H1 (cell line): Measurements from ENCODE around the gene ALDH3B1. TPM values are rescaled to one million over a fixed set of nuclear protein-coding genes. Genes with fewer than 3 reads are reported as not detected.

Experiments used
- CTCF ChIA-PET: fragments of 300-600 bp; sonication (Branson Sonifier 250); formaldehyde crosslinking; loops from one replicate; lab custom pipeline; 2021; ENCODE audit not compliant: partially characterized antibody; lab: Charles Lee
- POLR2A ChIA-PET: fragments of 300-600 bp; sonication (Branson Sonifier 250); formaldehyde crosslinking; loops from one replicate; lab custom pipeline; 2021; ENCODE audit warnings: inconsistent platforms; ENCODE audit not compliant: partially characterized antibody; lab: Charles Lee
- DNase-seq, 2 experiments: peaks; one replicate each; pipeline versions ENCODE4 v3.0.0 to v3.0.0-alpha.2; 2010 to 2022; ENCODE audit warnings: low spot score in 2 of 2, low read depth in 1 of 2, mixed read lengths in 1 of 2
- FAIRE-seq: peaks from 2 replicates; lab custom pipeline; 2011; peaks lifted over from hg19 to GRCh38; lab: Jason Lieb, UNC
- H2AFZ ChIP-seq: 2 replicates; pipeline ENCODE4 v1.8.1; 2012; ENCODE audit warnings: low read length, inconsistent platforms
- H2AK5ac ChIP-seq: 2 replicates; pipeline ENCODE4 v1.6.1; 2013; ENCODE audit warnings: low read depth, low read length
- H2BK120ac ChIP-seq: replicated peaks from 2 replicates; pipeline ENCODE3; 2013; ENCODE audit warnings: low read depth, low read length, inconsistent platforms
- H2BK12ac ChIP-seq: 2 replicates; pipeline ENCODE4 v1.6.1; 2013; ENCODE audit warnings: low read depth, low read length
- H2BK15ac ChIP-seq: 2 replicates; pipeline ENCODE4 v1.6.1; 2013; ENCODE audit warnings: low read length
- H2BK20ac ChIP-seq: 2 replicates; pipeline ENCODE4 v1.6.1; 2013; ENCODE audit warnings: low read length
- H2BK5ac ChIP-seq: 2 replicates; pipeline ENCODE4 v1.6.1; 2013; ENCODE audit warnings: low read depth, low read length
- H3K14ac ChIP-seq: 2 replicates; pipeline ENCODE4 v1.6.1; 2013; ENCODE audit warnings: inconsistent platforms; ENCODE audit not compliant: insufficient read length
- H3K18ac ChIP-seq: 2 replicates; pipeline ENCODE4 v1.6.1; 2013; ENCODE audit warnings: low read length; ENCODE audit errors: extremely low read depth
- H3K23ac ChIP-seq: 2 replicates; pipeline ENCODE4 v1.6.1; 2013; ENCODE audit warnings: inconsistent platforms; ENCODE audit not compliant: insufficient read length
- H3K23me2 ChIP-seq: 2 replicates; pipeline ENCODE4 v1.6.1; 2013; ENCODE audit warnings: low read depth, low read length
- H3K27ac ChIP-seq: 2 replicates; pipeline ENCODE4 v1.6.1; 2011; ENCODE audit warnings: low read depth, low read length, inconsistent platforms
- H3K27me3 ChIP-seq, 4 experiments: replicated peaks in 1 of 4; 1 replicate in 1 of 4; 2 replicates in 3 of 4; pipeline versions ENCODE4 v1.6.1 to v1.8.1; 2011 to 2013; ENCODE audit warnings: low read length in 3 of 4, mild to moderate bottlenecking in 3 of 4, inconsistent platforms in 2 of 4, mixed read lengths in 2 of 4, moderate library complexity in 1 of 4; ENCODE audit not compliant: control insufficient read depth in 3 of 4, insufficient read depth in 3 of 4; ENCODE audit errors: extremely low read depth in 1 of 4
- H3K36me3 ChIP-seq, 4 experiments: 2 replicates each; pipeline versions ENCODE4 v1.6.1 to v1.8.1; 2011 to 2013; ENCODE audit warnings: mild to moderate bottlenecking in 4 of 4, low read length in 3 of 4, moderate library complexity in 2 of 4, control low read depth in 1 of 4, inconsistent platforms in 1 of 4; ENCODE audit not compliant: insufficient read depth in 4 of 4, control insufficient read depth in 2 of 4
- H3K4ac ChIP-seq: replicated peaks from 2 replicates; pipeline ENCODE3; 2013; ENCODE audit warnings: low read length, low read depth, mixed read lengths, inconsistent platforms; ENCODE audit not compliant: insufficient read length
- H3K4me1 ChIP-seq, 4 experiments: replicated peaks in 1 of 4; 1 replicate in 1 of 4; 2 replicates in 3 of 4; pipeline versions ENCODE4 v1.6.1 to v1.8.1; 2011 to 2013; ENCODE audit warnings: low read length in 3 of 4, inconsistent platforms in 2 of 4, mixed read lengths in 1 of 4; ENCODE audit not compliant: insufficient read depth in 4 of 4, control insufficient read depth in 3 of 4
- H3K4me2 ChIP-seq, 2 experiments: 2 replicates each; pipeline versions ENCODE4 v1.6.1 to v1.8.1; 2011 to 2013; ENCODE audit warnings: low read depth in 2 of 2, low read length in 2 of 2, control low read depth in 1 of 2, inconsistent platforms in 1 of 2, mild to moderate bottlenecking in 1 of 2; ENCODE audit not compliant: insufficient read depth in 1 of 2
- H3K4me3 ChIP-seq, 4 experiments: fragments of 200-600, 300-600 bp in 1 of 4; sonication (generic), shearing (Covaris generic), sonication (Bioruptor Twin) in 1 of 4; 2 replicates each; pipeline versions ENCODE4 v1.5.1 to v1.8.1; 2011 to 2016; ENCODE audit warnings: low read length in 4 of 4, low read depth in 3 of 4, control low read depth in 2 of 4, inconsistent platforms in 2 of 4, mild to moderate bottlenecking in 2 of 4, mixed read lengths in 1 of 4, moderate library complexity in 1 of 4; ENCODE audit not compliant: insufficient read depth in 2 of 4; ENCODE audit errors: extremely low read depth in 1 of 4
- H3K56ac ChIP-seq: replicated peaks from 2 replicates; pipeline ENCODE3; 2013; ENCODE audit warnings: low read depth, mild to moderate bottlenecking, mixed read lengths, low read length, inconsistent platforms; ENCODE audit not compliant: insufficient read length
- H3K79me1 ChIP-seq: 2 replicates; pipeline ENCODE4 v1.6.1; 2013; ENCODE audit warnings: low read depth, low read length, control low read depth
- H3K79me2 ChIP-seq, 2 experiments: 2 replicates each; pipeline versions ENCODE4 v1.6.1 to v1.8.1; 2012 to 2013; ENCODE audit warnings: low read length in 2 of 2, mild to moderate bottlenecking in 2 of 2, inconsistent platforms in 1 of 2; ENCODE audit not compliant: insufficient read depth in 2 of 2, control insufficient read depth in 1 of 2
- H3K9ac ChIP-seq, 4 experiments: replicated peaks in 1 of 4; 1 replicate in 1 of 4; 2 replicates in 3 of 4; pipeline versions ENCODE4 v1.6.1 to v1.8.1; 2011 to 2013; ENCODE audit warnings: low read depth in 3 of 4, low read length in 3 of 4, control low read depth in 2 of 4, mild to moderate bottlenecking in 2 of 4, moderate library complexity in 2 of 4, inconsistent platforms in 1 of 4; ENCODE audit errors: extremely low read depth in 1 of 4
- H3K9me3 ChIP-seq, 2 experiments: 2 replicates each; pipeline versions ENCODE4 v1.6.1 to v1.8.1; 2012 to 2013; ENCODE audit warnings: mild to moderate bottlenecking in 2 of 2, moderate library complexity in 2 of 2, control low read depth in 1 of 2, inconsistent platforms in 1 of 2, low read depth in 1 of 2, low read length in 1 of 2, mixed read lengths in 1 of 2; ENCODE audit not compliant: insufficient read depth in 2 of 2
- H4K20me1 ChIP-seq, 2 experiments: replicated peaks in 1 of 2; 2 replicates each; pipeline versions ENCODE3 to v1.8.1; 2011 to 2013; ENCODE audit warnings: inconsistent platforms in 2 of 2, low read length in 2 of 2, mild to moderate bottlenecking in 1 of 2; ENCODE audit not compliant: insufficient read depth in 2 of 2, control insufficient read depth in 1 of 2
- H4K5ac ChIP-seq: 2 replicates; pipeline ENCODE4 v1.6.1; 2013; ENCODE audit warnings: low read length, low read depth, mixed read lengths, inconsistent platforms; ENCODE audit not compliant: insufficient read length
- H4K8ac ChIP-seq: 2 replicates; pipeline ENCODE4 v1.8.0; 2013; ENCODE audit warnings: mild to moderate bottlenecking, moderate library complexity, low read length, inconsistent platforms; ENCODE audit not compliant: insufficient read depth; ENCODE audit errors: extremely low read depth
- H4K91ac ChIP-seq: replicated peaks from 2 replicates; pipeline ENCODE3; 2013; ENCODE audit warnings: low read length, mixed read lengths, inconsistent platforms; ENCODE audit not compliant: insufficient read length
- CBX5 ChIP-seq: fragments of 300-800, 300-1000 bp; sonication (generic); IDR thresholded peaks from 2 replicates; pipeline ENCODE4 v1.7.1; 2016; ENCODE audit warnings: antibody characterized with exemption, low read length, low read depth
- EGR1 ChIP-seq: IDR thresholded peaks from 2 replicates; pipeline ENCODE4 v1.6.1; 2011; ENCODE audit warnings: low read depth, low read length, borderline replicate concordance
- RBBP5 ChIP-seq: IDR thresholded peaks from 2 replicates; pipeline ENCODE4 v1.7.1; 2012; ENCODE audit warnings: low read depth, mild to moderate bottlenecking, inconsistent platforms, low read length, moderate library complexity, borderline replicate concordance
- SUZ12 ChIP-seq: fragments of 200-600 bp; sonication (generic); IDR thresholded peaks from 2 replicates; pipeline ENCODE4 v1.6.1; 2012; ENCODE audit warnings: mild to moderate bottlenecking, inconsistent platforms, low read length, moderate library complexity, mixed read lengths
- TAF1 ChIP-seq: IDR thresholded peaks from 2 replicates; pipeline ENCODE4 v1.6.1; 2011; ENCODE audit warnings: mild to moderate bottlenecking, low read depth, low read length
- YY1 ChIP-seq: IDR thresholded peaks from 2 replicates; pipeline ENCODE4 v1.6.1; 2011; ENCODE audit warnings: low read depth, mild to moderate bottlenecking, low read length
- WGBS, 2 experiments: shearing (Covaris generic) in 1 of 2; methylation state at CpG; one replicate each; pipeline versions ENCODE4 v1.1.6 to v1.1.7; 2013 to 2015; ENCODE audit warnings: low lambda C conversion rate in 2 of 2, mixed read lengths in 2 of 2, inconsistent platforms in 1 of 2, low coverage in 1 of 2, missing lambda C conversion rate in 1 of 2; ENCODE audit not compliant: insufficient replicate concordance in 2 of 2, insufficient coverage in 1 of 2, insufficient read length in 1 of 2; ENCODE audit errors: extremely low coverage in 1 of 2, missing lambda C conversion rate in 1 of 2; 5-methylcytosine and 5-hydroxymethylcytosine counted together
- polyA plus RNA-seq, 7 experiments: library from polyadenylated mRNA; depleted of rRNA in 3 of 7; stranded (reverse) in 5 of 7; unstranded in 2 of 7; fragments of >200 nt in 5 of 7; fragments of 200-250 nt in 2 of 7; gene quantifications; 1 replicate in 5 of 7; 2 replicates in 1 of 7; 4 replicates in 1 of 7; pipeline versions ENCODE4 v1.2.1 to v1.2.3, GENCODE V29; 2011 to 2013; ENCODE audit warnings: missing spikeins in 2 of 7, mixed read lengths in 2 of 7
- total RNA-seq: library from RNA; stranded (reverse); fragmentation: NEBNext Ultra II Directional; extraction: Animal tissue kit (Norgen Biotek cat#: 25700); gene quantifications from 2 replicates; pipeline ENCODE4 v1.2.1, GENCODE V29; 2021
- TF ChIP-seq, protein P1 (sequence below): IDR thresholded peaks from 2 replicates; pipeline ENCODE4 v1.6.1; 2012; ENCODE audit warnings: low read length, inconsistent platforms

Gene ALDH3B1
- total and polyA plus RNA-seq, 2 of the 8 experiments (the other 6 are each of a cell fraction or from before 2014, with no cell fraction given) = 0.32 to 0.47 TPM

DNA sequence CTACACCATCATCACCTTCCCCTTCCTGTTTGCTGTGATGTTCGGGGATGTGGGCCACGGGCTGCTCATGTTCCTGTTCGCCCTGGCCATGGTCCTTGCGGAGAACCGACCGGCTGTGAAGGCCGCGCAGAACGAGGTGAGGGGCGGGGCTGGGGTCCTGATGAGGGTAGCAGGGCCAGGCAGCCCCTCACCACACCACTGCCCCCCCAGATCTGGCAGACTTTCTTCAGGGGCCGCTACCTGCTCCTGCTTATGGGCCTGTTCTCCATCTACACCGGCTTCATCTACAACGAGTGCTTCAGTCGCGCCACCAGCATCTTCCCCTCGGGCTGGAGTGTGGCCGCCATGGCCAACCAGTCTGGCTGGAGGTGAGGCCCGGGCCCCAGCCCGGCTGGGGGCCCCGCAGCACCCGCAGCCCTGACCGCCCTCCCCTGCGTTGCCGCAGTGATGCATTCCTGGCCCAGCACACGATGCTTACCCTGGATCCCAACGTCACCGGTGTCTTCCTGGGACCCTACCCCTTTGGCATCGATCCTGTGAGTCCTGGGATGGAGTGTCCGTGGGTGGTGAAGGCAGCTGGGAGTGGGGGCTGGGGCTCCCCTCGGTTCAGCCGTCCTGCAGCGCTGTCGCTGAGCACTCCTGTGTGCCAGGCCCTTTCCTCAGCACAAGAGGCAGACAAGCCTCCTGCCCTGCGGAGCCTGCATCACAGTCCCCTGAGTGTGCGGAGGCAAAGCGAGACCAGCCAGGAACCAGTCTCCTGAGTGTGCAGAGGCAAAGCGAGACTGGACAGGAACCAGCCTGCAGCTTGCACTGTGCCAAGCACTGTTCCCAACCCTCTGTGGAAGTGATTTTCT lies 37.5 kb downstream of the ALDH3B1 start:
- Histone ChIP-seq H2AFZ (no peak overlapping the region), H3K4ac (no peak overlapping the region), H2AK5ac (no peak overlapping the region), H3K27me3 (no peaks in the 10 kb centered on the region), H3K9ac (no peak overlapping the region), H3K9me3 (no peaks in the 10 kb centered on the region), H2BK20ac (no peak overlapping the region), H3K4me1 (peaks cover 0 to 12% (median 6%) of the 10 kb centered on the region in 4 experiments; a peak in 5 of 7 replicates), H3K4me2 (no peak overlapping the region), H4K91ac (no peak overlapping the region), H2BK15ac (no peak overlapping the region), H2BK12ac (no peak overlapping the region), H3K23me2 (no peaks in the 10 kb centered on the region), H3K56ac (no peak overlapping the region), H3K18ac (no peak overlapping the region; the same call in 1 of the 2 replicates), H3K4me3 (no peak overlapping the region), H3K79me2 (no peaks in the 10 kb centered on the region), H2BK5ac (no peak overlapping the region), H3K14ac (no peak overlapping the region), H3K23ac (no peak overlapping the region), H3K36me3 (no peaks in the 10 kb centered on the region; a peak in 1 of 8 replicates), H4K5ac (no peak overlapping the region), H3K27ac (no peak overlapping the region), H2BK120ac (no peak overlapping the region), H3K79me1 (peaks cover 3% of the 10 kb centered on the region; the same call in 1 of the 2 replicates), H4K8ac (no peak overlapping the region), H4K20me1 (peaks cover 0 to 12% of the 10 kb centered on the region in 2 experiments)
- POLR2A ChIA-PET = interaction anchor here (1.2 to 10.8 kb wide), 2 partner anchors 11 to 71 kb away, joined by 5 to 183 read pairs; partner anchors contain the start of genes NDUFS8 and TCIRG1
- no peak for DNase-seq
- FAIRE-seq = no peak
- TF ChIP-seq TAF1 (no peak), RBBP5 (no peak), YY1 (no peak), SUZ12 (no peak), EGR1 (no peak), CBX5 (no peak)
- TF ChIP-seq, protein P1, sequence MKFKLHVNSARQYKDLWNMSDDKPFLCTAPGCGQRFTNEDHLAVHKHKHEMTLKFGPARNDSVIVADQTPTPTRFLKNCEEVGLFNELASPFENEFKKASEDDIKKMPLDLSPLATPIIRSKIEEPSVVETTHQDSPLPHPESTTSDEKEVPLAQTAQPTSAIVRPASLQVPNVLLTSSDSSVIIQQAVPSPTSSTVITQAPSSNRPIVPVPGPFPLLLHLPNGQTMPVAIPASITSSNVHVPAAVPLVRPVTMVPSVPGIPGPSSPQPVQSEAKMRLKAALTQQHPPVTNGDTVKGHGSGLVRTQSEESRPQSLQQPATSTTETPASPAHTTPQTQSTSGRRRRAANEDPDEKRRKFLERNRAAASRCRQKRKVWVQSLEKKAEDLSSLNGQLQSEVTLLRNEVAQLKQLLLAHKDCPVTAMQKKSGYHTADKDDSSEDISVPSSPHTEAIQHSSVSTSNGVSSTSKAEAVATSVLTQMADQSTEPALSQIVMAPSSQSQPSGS = no peak
- CTCF ChIA-PET = interaction anchor here (0.6 kb wide), 1 partner anchor 28 kb away, joined by 3 read pairs; no protein-coding TSS in a partner anchor
- 93% methylated on average over 37 of the region's 37 CpGs; no CpG with 5 or more reads in 1 of the 2 experiments for WGBS, 2 experiments
